HepG2 (cell line): ENCODE results near the gene DRC3. TPM values are rescaled to one million over a fixed set of nuclear protein-coding genes. Genes with fewer than 3 reads are reported as not detected.

Experiments used
- ATAC-seq: fragments of 200-7000 bp; cut with Tn5 transposase; 3 replicates; pipeline ENCODE4 v1.9.1; 2020; ENCODE audit warnings: mild to moderate bottlenecking, moderate library complexity
- BruUV-seq: library from RNA; stranded (reverse); fragments of 400-500 nt; replicated peaks from 2 replicates; lab custom pipeline; 2021; lab: Mats Ljungman, UMichigan
- CTCF ChIA-PET: fragments of 300-600 bp; formaldehyde crosslinking; extraction: SDS; loops from one replicate; lab custom pipeline; 2021; ENCODE audit warnings: low total read pairs, inconsistent platforms, low intra/inter-chr PET ratio; lab: Yijun Ruan, JAX
- POLR2A ChIA-PET: fragments of 350-600 bp; sonication (Branson Sonifier 250); formaldehyde crosslinking; loops from one replicate; lab custom pipeline; 2020; ENCODE audit warnings: antibody characterized with exemption, inconsistent platforms; lab: Yijun Ruan, JAX
- DNase-seq: peaks from one replicate; pipeline ENCODE4 v3.0.0-alpha.2; 2015; ENCODE audit warnings: low spot score
- FAIRE-seq: peaks from 3 replicates; lab custom pipeline; 2011; peaks lifted over from hg19 to GRCh38; lab: Jason Lieb, UNC
- H2AFZ ChIP-seq: one replicate; pipeline ENCODE4 v1.6.1; 2011; ENCODE audit warnings: low read length, inconsistent platforms
- H3K27ac ChIP-seq: fragments of 300-600 bp; 3 replicates; pipeline ENCODE4 v1.8.0; 2011; ENCODE audit warnings: mixed run types, mild to moderate bottlenecking, mixed read lengths, low read length, inconsistent platforms; ENCODE audit not compliant: insufficient read depth; ENCODE audit errors: extremely low read length
- H3K27me3 ChIP-seq, 2 experiments: fragments of 200-600 bp in 1 of 2; 2 replicates in 1 of 2; 3 replicates in 1 of 2; pipeline versions ENCODE4 v1.6.0 to v1.8.0; 2011; ENCODE audit warnings: low read length in 2 of 2, mild to moderate bottlenecking in 2 of 2, moderate library complexity in 2 of 2, inconsistent platforms in 1 of 2; ENCODE audit not compliant: insufficient read depth in 2 of 2, control insufficient read depth in 1 of 2
- H3K36me3 ChIP-seq, 2 experiments: fragments of 200-600 bp in 1 of 2; replicated peaks in 1 of 2; 2 replicates in 1 of 2; 3 replicates in 1 of 2; pipeline versions ENCODE4 v1.5.1 to v1.8.0; 2011; ENCODE audit warnings: low read length in 2 of 2, inconsistent platforms in 1 of 2; ENCODE audit not compliant: insufficient read depth in 2 of 2, control insufficient read depth in 1 of 2
- H3K4me1 ChIP-seq: 2 replicates; pipeline ENCODE4 v1.5.1; 2012; ENCODE audit warnings: low read length, inconsistent platforms; ENCODE audit not compliant: insufficient read depth
- H3K4me2 ChIP-seq: 2 replicates; pipeline ENCODE4 v1.6.0; 2011; ENCODE audit warnings: low read depth, low read length, inconsistent platforms
- H3K4me3 ChIP-seq, 3 experiments: fragments of 200-600 bp in 1 of 3; sonication (generic), shearing (Covaris generic) in 1 of 3; replicated peaks in 1 of 3; 2 replicates each; pipeline ENCODE4 v1.5.1; 2011 to 2016; ENCODE audit warnings: low read length in 3 of 3, inconsistent platforms in 2 of 3, low read depth in 2 of 3, mild to moderate bottlenecking in 2 of 3, control low read depth in 1 of 3, mixed read lengths in 1 of 3; ENCODE audit not compliant: insufficient read depth in 1 of 3
- H3K79me2 ChIP-seq: one replicate; pipeline ENCODE4 v1.6.1; 2011; ENCODE audit warnings: low read length, inconsistent platforms; ENCODE audit not compliant: insufficient read depth
- H3K9ac ChIP-seq: 2 replicates; pipeline ENCODE4 v1.6.0; 2011; ENCODE audit warnings: mild to moderate bottlenecking, low read depth, low read length, inconsistent platforms; ENCODE audit not compliant: insufficient read depth
- H3K9me3 ChIP-seq: 2 replicates; pipeline ENCODE4 v1.5.1; 2012; ENCODE audit warnings: mild to moderate bottlenecking, low read length
- H4K20me1 ChIP-seq: 2 replicates; pipeline ENCODE4 v1.6.0; 2011; ENCODE audit warnings: inconsistent platforms, mild to moderate bottlenecking, low read length, moderate library complexity; ENCODE audit not compliant: insufficient read depth
- DMAP1 ChIP-seq: IDR thresholded peaks from 2 replicates; pipeline ENCODE4 v1.6.1; 2016
- ETV6 ChIP-seq: sonication (generic); formaldehyde crosslinking; conservative IDR thresholded peaks from 2 replicates; pipeline ENCODE4 v1.4.0; 2020; ENCODE audit warnings: missing genetic modification reagents
- FOXC1 ChIP-seq: sonication (generic); formaldehyde crosslinking; IDR thresholded peaks from 2 replicates; pipeline ENCODE4 v1.8.0; 2022; ENCODE audit warnings: mild to moderate bottlenecking, missing genetic modification reagents, borderline replicate concordance
- LBX2 ChIP-seq: sonication (generic); formaldehyde crosslinking; IDR thresholded peaks from 2 replicates; pipeline ENCODE4 v1.5.0; 2020; ENCODE audit warnings: missing genetic modification reagents, mild to moderate bottlenecking, borderline replicate concordance
- NONO ChIP-seq, 2 experiments: fragments of 450-650 bp in 1 of 2; sonication (generic) in 1 of 2; formaldehyde crosslinking in 1 of 2; IDR thresholded peaks in 1 of 2; conservative IDR thresholded peaks in 1 of 2; 2 replicates each; pipeline versions ENCODE4 v1.6.1 to v1.8.0; 2017 to 2022; ENCODE audit warnings: mild to moderate bottlenecking in 1 of 2, missing genetic modification reagents in 1 of 2, moderate library complexity in 1 of 2
- NR2F1 ChIP-seq, 2 experiments: fragments of 450-650 bp in 1 of 2; formaldehyde crosslinking in 1 of 2; IDR thresholded peaks; 2 replicates each; pipeline versions ENCODE4 v1.5.0 to v1.6.1; 2016 to 2020; ENCODE audit warnings: mild to moderate bottlenecking in 1 of 2, missing compliant biosample characterization in 1 of 2, missing genetic modification reagents in 1 of 2, moderate library complexity in 1 of 2
- PAXIP1 ChIP-seq: sonication (generic); formaldehyde crosslinking; conservative IDR thresholded peaks from 2 replicates; pipeline ENCODE4 v1.4.0; 2020; ENCODE audit warnings: mild to moderate bottlenecking, missing genetic modification reagents, moderate library complexity
- ZNF639 ChIP-seq: conservative IDR thresholded peaks from 2 replicates; pipeline ENCODE4 v1.6.1; 2018; ENCODE audit warnings: missing genetic modification reagents
- ZNF784 ChIP-seq: sonication (generic); formaldehyde crosslinking; IDR thresholded peaks from 2 replicates; pipeline ENCODE4 v1.5.1; 2020; ENCODE audit warnings: missing genetic modification reagents, mild to moderate bottlenecking, borderline replicate concordance
- WGBS: methylation state at CpG from one replicate; pipeline ENCODE4 v1.1.6; 2017; ENCODE audit warnings: low lambda C conversion rate; 5-methylcytosine and 5-hydroxymethylcytosine counted together
- in situ Hi-C: cut with HindIII; loops from 2 replicates; pipeline ENCODE4 v1.10.0; 2017; ENCODE audit warnings: low pct_unique_long_range_greater_than_20kb; ENCODE audit not compliant: extremely low pct_ligation_motif_present
- intact Hi-C: fragments of 100-400 bp; cut with micrococcal nuclease; formaldehyde crosslinking; loops from one replicate; pipeline ENCODE4 v1.10.0; 2022; ENCODE audit not compliant: unreplicated experiment
- polyA plus RNA-seq, 8 experiments: library from polyadenylated mRNA; depleted of rRNA in 3 of 8; stranded (reverse) in 7 of 8; unstranded in 1 of 8; fragments of >200 nt; fragmentation: Illumina TruSeq in 4 of 8; extraction: Trizol in 4 of 8; gene quantifications; 2 replicates each; pipeline versions ENCODE4 v1.2.1 to v1.2.3, GENCODE V29; 2011 to 2016; ENCODE audit warnings: low read depth in 4 of 8, missing spikeins in 1 of 8, mixed read lengths in 1 of 8; ENCODE audit not compliant: insufficient read depth in 1 of 8
- total RNA-seq, 5 experiments: library from RNA; depleted of rRNA; stranded (reverse); fragments of >200 nt; fragmentation: Illumina TruSeq; extraction: Trizol; gene quantifications; 2 replicates each; pipeline ENCODE4 v1.2.3, GENCODE V29; 2016; ENCODE audit warnings: low read depth in 1 of 5

The DRC3 gene
- total and polyA plus RNA-seq, 2 of the 13 experiments (the other 11 are each of a cell fraction or from before 2014, with no cell fraction given), result 0.53 to 0.87 TPM

- ChIA-PET POLR2A (no interaction called here), CTCF (no interaction called here)
- H4K20me1 ChIP-seq, result no peaks in the 10 kb centered on the region
- no peak overlapping the region for H2AFZ ChIP-seq
- no peaks in the 10 kb centered on the region for H3K4me1 ChIP-seq
- peaks cover 14 to 26% of the 10 kb centered on the region in 2 experiments; a peak in 4 of 5 replicates for H3K36me3 ChIP-seq
- 91% methylated on average over 11 of the region's 11 CpGs for WGBS
- no peak overlapping the region for H3K4me2 ChIP-seq
- ATAC-seq (no peak), DNase-seq (no peak), FAIRE-seq (no peak)
- in situ Hi-C loops (loop anchor here (5.0 kb wide), 1 partner anchor 34 kb away; no protein-coding TSS in a partner anchor), intact Hi-C loops (no loop called here)
- BruUV-seq, result no TSS peak
- H3K4me3 ChIP-seq, result no peak overlapping the region
- H3K27me3 ChIP-seq, result no peaks in the 10 kb centered on the region
- H3K9me3 ChIP-seq, result no peaks in the 10 kb centered on the region
- no peaks in the 10 kb centered on the region for H3K79me2 ChIP-seq
- H3K27ac ChIP-seq, result no peak overlapping the region
- H3K9ac ChIP-seq, result no peak overlapping the region
- TF ChIP-seq ZNF639 (CRISPR knock-in tag) (no peak), ETV6 (CRISPR knock-in tag) (no peak), FOXC1 (CRISPR knock-in tag) (no peak), NR2F1 (CRISPR knock-in tag; IDR thresholded peaks at IDR 0.05) (no peak), ZNF784 (CRISPR knock-in tag) (no peak), LBX2 (CRISPR knock-in tag) (no peak), PAXIP1 (CRISPR knock-in tag) (no peak), NONO (IDR thresholded peaks at IDR 0.05) (no peak), NONO (CRISPR knock-in tag; conservative IDR thresholded peaks at IDR 0.05) (no peak), DMAP1 (CRISPR knock-in tag) (no peak)
These were observed 53.5 kb downstream of the DRC3 start for GRCh38 chr17:18025945-18026776.
